Stimulated activated naive CD8-positive, alpha-beta T cell treated with anti-CD3 and anti-CD28 coated beads, Interleukin-15, Interleukin-2, amounts not matched to agents 100 ng/mL and 50 ng/mL, for 24 hours (primary cell): ENCODE measurements around the gene C10orf53.

Source experiments
- H3K27ac Mint-ChIP-seq: one replicate; pipeline ENCODE4 v1.8.0; 2021; ENCODE audit warnings: mild to moderate bottlenecking, mixed read lengths
- H3K27me3 Mint-ChIP-seq: one replicate; pipeline ENCODE4 v1.8.0; 2021; ENCODE audit warnings: mixed read lengths
- H3K36me3 Mint-ChIP-seq: one replicate; pipeline ENCODE4 v1.8.0; 2021; ENCODE audit warnings: low read depth, mixed read lengths
- H3K4me1 Mint-ChIP-seq: one replicate; pipeline ENCODE4 v1.8.0; 2021; ENCODE audit warnings: low read depth, mixed read lengths
- H3K4me3 Mint-ChIP-seq: one replicate; pipeline ENCODE4 v1.8.0; 2021; ENCODE audit warnings: mild to moderate bottlenecking, mixed read lengths
- H3K9me3 Mint-ChIP-seq: one replicate; pipeline ENCODE4 v1.8.0; 2021; ENCODE audit warnings: mixed read lengths

C10orf53 gene

DNA sequence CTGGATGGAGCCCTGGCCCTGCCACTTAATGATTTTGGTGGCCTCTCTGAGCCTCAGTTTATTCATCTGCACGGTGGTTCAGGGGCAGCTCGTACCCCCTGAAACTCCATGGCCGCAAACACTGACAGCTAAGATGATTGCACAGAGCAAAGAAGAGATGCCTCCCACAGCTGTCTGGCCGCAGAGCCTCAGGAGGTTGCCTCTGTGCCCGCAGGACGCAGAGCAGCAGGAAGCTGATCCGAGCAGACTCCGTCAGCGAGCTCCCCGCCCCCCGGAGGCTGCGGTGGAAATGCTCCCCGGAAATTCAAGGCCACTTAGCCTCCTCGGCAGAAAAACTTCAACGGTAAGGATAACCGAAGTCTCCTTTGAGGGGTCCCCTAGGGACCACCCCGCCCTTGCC is 30.2 kb upstream of the C10orf53 start:
- Mint-ChIP-seq H3K4me1 (peaks cover 13% of the 10 kb centered on the region), H3K9me3 (no peaks in the 10 kb centered on the region), H3K36me3 (no peaks in the 10 kb centered on the region), H3K4me3 (no peak overlapping the region), H3K27me3 (peaks cover 10% of the 10 kb centered on the region), H3K27ac (no peak overlapping the region)

DNA sequence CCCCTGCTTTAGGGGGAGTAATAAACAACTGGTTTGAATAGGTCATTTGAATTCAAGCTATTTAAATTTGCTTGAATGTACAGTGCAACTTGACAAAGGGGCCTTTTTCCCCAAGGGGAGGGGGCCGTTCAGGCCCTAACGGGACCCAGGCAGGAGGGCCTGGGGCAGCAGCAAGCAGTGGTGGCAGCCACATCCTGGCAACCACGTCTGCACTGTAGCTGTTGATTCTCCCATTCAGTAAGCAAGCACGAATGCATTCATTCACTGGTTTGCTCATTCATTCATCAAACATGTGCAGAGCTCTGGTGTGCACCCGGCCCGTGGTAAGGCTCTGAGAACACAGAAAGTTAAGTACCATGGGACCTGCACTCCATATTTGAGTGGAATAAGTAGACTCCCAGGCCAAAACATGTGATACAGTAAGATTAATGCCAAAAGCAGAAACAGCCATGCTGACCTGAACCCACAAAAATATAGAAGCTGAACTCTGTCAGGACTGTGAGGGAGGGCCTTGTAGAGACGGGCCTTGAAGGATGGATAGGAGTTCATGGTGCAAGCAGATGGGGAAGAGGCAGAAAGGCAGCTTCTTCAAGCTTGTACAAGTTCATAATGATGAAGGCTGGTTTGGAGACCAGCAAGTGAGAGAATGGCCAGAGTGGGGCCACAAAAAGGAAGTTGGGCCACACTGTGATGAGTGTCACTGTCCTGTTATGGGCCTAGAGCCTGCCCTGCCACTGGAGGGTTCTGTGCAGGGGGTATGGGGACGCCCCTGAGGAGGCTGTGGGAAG is 29.3 kb upstream of the C10orf53 start:
- Mint-ChIP-seq H3K27me3 (peaks cover 10% of the 10 kb centered on the region), H3K27ac (no peak overlapping the region), H3K4me1 (peaks cover 13% of the 10 kb centered on the region), H3K4me3 (no peak overlapping the region), H3K9me3 (no peaks in the 10 kb centered on the region), H3K36me3 (no peaks in the 10 kb centered on the region)

DNA sequence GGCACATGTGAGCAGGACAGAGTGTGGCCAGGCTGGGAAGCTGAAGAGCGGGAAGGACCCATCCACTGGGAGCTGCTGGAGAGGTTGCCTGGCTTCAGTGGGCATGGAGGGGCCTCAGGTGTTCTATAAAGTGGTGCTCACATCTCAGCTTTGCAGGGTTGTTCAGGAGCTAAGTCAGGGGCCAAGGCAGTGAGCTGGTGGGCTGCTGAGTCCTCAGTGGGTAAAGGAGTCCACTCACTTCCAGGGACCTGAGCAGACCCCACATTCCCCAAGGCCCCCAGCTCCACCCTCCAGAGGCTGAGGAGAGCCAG is 28.8 kb upstream of the C10orf53 start:
- no peaks in the 10 kb centered on the region for H3K9me3 Mint-ChIP-seq
- H3K27ac Mint-ChIP-seq = no peak overlapping the region
- H3K4me3 Mint-ChIP-seq = no peak overlapping the region
- H3K36me3 Mint-ChIP-seq = no peaks in the 10 kb centered on the region
- peaks cover 10% of the 10 kb centered on the region for H3K27me3 Mint-ChIP-seq
- H3K4me1 Mint-ChIP-seq = peaks cover 13% of the 10 kb centered on the region

DNA sequence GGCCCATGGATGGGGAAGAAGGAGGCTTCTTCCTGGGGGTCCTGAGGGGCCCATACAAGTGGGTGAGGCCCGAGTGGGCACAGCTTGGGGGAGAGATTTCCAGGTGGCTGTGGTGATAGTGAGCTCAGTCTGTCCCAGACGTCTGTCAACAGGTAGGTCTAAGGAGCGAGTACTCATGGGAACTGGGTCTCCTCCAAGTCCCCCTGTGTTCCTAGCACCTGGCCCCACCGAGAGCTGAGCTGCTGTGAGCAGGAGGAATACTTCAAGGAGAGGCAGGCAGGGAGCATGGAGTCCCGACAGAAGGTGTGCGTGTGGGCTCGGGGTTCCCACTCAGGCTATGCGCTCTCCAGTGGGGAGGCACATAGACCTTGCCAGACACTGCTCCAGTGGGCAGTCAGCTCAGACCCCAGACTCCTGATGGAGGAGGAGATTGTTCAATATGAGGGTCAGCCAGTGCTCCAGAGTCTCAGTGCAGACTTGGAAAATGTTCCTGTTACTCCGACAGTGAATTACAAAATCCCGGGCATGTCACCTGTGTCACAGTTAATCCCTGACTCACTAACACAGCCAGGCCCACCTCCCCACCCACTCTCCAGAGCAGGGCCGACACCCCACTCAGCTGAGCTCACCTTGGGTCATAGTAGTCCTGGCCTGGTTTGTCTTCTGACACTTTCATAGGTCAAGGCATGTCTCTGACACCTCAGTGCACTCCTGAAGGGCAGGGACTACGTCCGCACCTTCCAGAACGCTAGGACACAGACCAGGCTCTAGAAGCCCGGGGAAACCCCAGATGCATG is 28.2 kb upstream of the C10orf53 start:
- Mint-ChIP-seq H3K9me3 (no peaks in the 10 kb centered on the region), H3K36me3 (no peaks in the 10 kb centered on the region), H3K27me3 (peaks cover 10% of the 10 kb centered on the region), H3K4me1 (peaks cover 13% of the 10 kb centered on the region), H3K27ac (no peak overlapping the region), H3K4me3 (no peak overlapping the region)

DNA sequence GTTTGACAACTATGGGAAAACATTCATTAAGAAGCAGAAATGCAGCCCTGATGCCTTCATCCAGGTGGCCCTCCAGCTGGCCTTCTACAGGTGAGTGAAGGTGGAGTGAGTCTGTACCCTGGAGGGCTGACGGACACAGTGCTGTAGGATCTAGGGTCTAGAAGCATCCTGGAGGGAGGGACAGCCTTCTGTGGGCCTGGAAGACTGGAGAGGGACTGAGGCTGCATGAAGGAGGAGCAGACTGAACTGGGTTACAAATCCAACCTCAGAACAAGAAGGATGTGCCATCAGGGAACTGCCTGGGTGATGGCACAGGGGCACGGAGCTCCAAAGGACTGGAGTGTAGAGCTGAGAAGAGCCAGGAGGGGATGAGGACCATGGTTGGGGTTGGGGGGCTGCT is 27.5 kb upstream of the C10orf53 start:
- H3K27me3 Mint-ChIP-seq = peaks cover 16% of the 10 kb centered on the region
- H3K36me3 Mint-ChIP-seq = no peaks in the 10 kb centered on the region
- no peak overlapping the region for H3K4me3 Mint-ChIP-seq
- H3K27ac Mint-ChIP-seq = no peak overlapping the region
- peaks cover 13% of the 10 kb centered on the region for H3K4me1 Mint-ChIP-seq
- H3K9me3 Mint-ChIP-seq = peaks cover 7% of the 10 kb centered on the region

DNA sequence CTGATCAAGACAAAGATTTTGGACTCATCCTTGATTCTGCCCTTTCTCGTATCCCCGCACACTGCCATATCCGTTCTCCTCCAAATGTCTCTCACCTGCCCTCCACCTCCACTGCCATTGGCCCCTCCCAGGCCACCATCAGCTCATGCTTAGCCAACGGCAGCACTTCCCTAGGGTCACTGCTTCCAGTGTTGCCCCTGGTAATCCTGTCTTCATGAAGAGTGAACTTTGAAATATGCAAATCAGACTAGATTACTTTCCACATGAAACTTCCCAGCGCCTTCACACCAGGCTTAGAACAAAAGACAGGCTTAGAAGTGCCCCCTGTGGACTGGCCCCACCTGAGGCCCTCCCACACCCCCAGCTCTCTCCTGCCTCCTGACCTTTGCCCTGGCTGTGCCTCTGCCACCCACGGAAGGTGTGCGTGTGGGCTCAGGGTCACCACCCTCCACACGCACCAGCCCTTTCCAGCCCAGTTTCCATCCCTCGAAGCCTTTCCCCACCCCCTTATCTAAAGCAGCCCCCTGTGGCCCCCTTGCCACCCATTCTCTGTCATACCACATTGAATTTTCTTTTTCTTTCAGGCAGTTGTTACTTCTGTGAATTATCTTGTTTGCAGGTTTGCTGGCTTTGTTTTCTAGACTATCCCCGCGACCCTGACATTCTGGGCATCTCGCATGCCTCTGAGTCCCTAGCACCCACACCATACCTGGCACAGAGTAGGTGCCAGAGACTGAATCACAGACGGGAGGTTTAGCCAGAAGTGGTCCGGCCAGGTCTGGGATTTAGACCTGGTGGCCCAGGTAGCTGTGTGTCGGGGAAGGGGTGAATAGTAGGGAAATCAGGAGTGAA is 26.8 kb upstream of the C10orf53 start:
- no peaks in the 10 kb centered on the region for H3K36me3 Mint-ChIP-seq
- H3K4me1 Mint-ChIP-seq = peaks cover 13% of the 10 kb centered on the region
- no peak overlapping the region for H3K27ac Mint-ChIP-seq
- H3K4me3 Mint-ChIP-seq = no peak overlapping the region
- peaks cover 11% of the 10 kb centered on the region for H3K27me3 Mint-ChIP-seq
- H3K9me3 Mint-ChIP-seq = peaks cover 7% of the 10 kb centered on the region

DNA sequence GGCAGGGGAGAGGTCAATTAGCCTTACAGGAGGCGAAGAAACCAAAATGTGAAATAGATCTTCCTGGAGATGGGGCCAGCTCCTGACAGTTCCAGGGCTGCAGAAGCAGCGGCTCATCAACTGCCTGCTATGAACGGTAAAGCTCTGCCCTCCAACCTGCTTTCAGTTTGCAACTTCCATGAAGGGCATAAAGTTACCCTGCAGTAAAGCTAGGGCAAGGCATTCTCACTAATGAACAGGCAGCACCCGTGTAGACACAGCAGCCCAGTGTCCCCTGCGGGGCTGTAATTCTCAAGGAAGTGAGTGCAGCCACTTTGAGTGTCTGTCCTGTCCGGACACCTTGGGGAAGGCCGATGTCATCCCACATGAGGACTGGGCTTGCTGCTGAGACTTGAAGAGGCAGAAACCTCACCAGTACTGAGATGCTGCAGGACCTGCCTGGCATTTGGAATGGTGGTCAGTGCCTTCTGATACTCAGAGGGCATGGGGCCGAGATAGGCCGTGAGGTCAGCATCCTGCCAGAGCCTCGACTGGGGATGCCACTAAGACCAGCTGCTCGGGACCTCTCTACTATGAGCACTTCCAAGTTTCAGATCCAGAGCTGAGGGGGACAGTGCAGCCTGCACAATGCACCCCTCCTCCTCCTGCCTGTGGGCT is 26.1 kb upstream of the C10orf53 start:
- H3K36me3 Mint-ChIP-seq = no peaks in the 10 kb centered on the region
- peaks cover 11% of the 10 kb centered on the region for H3K4me1 Mint-ChIP-seq
- H3K27me3 Mint-ChIP-seq = peaks cover 10% of the 10 kb centered on the region
- H3K27ac Mint-ChIP-seq = no peak overlapping the region
- no peak overlapping the region for H3K4me3 Mint-ChIP-seq
- H3K9me3 Mint-ChIP-seq = peaks cover 7% of the 10 kb centered on the region

DNA sequence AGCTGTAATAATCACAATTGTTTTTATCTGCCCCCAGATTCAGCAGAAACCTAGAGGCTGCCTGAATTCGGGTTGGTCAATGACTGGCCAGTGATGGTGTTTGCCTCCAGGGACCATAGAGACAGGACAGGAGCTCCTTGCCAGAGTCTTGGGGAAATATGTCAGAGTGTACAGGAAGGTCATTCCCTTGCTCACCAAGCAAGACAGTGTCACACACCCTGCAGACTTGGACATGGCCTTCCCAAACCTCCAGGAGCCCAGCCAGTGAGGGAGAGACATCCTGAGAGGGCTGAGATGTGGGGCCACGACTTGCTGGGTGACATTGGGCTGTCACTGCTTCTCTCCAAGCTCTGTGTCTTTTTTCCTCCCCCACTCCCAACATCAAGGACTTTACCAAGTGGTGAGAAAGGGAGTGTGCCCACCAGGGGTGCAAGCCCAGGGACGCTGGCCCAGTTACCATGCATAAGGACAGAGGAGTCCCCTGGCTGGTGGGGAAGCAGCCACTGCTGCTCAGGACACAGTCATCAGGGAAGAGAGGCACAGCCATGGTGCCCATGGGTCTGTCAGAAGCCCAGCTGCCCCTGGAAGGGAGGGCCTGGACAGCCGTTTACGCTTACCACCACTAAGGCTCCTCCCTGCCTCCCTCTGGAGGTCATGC is 25.3 kb upstream of the C10orf53 start:
- peaks cover 7% of the 10 kb centered on the region for H3K27me3 Mint-ChIP-seq
- H3K4me3 Mint-ChIP-seq = no peak overlapping the region
- H3K9me3 Mint-ChIP-seq = peaks cover 13% of the 10 kb centered on the region
- H3K36me3 Mint-ChIP-seq = no peaks in the 10 kb centered on the region
- H3K27ac Mint-ChIP-seq = no peak overlapping the region
- peaks cover 6% of the 10 kb centered on the region for H3K4me1 Mint-ChIP-seq

DNA sequence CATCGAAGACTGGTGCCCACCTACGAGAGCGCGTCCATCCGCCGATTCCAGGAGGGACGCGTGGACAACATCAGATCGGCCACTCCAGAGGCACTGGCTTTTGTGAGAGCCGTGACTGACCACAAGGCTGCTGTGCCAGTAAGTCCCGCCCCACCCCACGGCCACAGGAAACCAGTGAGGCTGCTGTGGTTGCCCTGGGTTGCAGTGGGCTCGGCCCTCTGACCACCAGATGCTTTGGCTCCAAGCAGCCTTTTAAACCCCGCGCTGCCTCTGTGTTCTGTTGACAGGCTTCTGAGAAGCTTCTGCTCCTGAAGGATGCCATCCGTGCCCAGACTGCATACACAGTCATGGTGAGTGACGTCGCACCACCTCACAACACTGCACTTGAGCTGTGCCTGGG is 24.4 kb upstream of the C10orf53 start:
- no peaks in the 10 kb centered on the region for H3K36me3 Mint-ChIP-seq

DNA sequence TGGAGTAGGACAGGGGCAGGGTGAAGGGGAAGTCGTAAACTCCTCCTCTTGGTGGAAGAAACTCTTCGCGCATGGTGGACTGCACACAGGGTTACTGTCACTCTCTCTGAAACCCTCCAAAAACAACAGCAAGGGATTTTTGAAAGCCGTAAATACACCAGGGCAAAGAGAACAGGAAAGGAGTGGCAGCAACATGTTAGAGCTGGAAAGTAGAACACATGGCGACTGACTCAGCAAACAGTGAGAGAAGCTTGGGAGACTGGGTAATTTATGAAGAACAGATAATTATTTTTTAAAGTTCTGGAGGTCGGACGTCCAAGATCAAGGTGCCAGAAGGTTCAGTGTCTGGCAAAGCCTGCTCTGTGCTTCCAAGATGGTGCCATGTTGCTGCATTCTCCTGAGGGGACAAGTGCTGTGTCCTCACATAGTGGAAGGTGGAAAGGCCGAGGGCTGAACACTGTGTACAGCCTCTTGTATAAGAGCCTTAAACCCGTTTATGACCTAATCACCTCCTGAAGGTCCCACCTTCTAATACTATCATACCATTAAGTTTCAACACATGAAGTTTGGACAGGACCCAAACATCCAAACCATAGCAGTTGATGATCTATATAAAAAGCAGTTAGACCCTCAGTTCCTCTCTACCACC is 22.5 kb upstream of the C10orf53 start:
- Mint-ChIP-seq H3K36me3 (no peaks in the 10 kb centered on the region), H3K27me3 (peaks cover 7% of the 10 kb centered on the region), H3K9me3 (peaks cover 16% of the 10 kb centered on the region), H3K27ac (no peak overlapping the region), H3K4me1 (no peaks in the 10 kb centered on the region), H3K4me3 (no peak overlapping the region)

More for the DNA sequence above, 24.4 kb upstream of the C10orf53 start:
- Mint-ChIP-seq H3K4me1 (no peaks in the 10 kb centered on the region), H3K4me3 (no peak overlapping the region), H3K9me3 (peaks cover 16% of the 10 kb centered on the region), H3K27me3 (peaks cover 7% of the 10 kb centered on the region), H3K27ac (no peak overlapping the region)

DNA sequence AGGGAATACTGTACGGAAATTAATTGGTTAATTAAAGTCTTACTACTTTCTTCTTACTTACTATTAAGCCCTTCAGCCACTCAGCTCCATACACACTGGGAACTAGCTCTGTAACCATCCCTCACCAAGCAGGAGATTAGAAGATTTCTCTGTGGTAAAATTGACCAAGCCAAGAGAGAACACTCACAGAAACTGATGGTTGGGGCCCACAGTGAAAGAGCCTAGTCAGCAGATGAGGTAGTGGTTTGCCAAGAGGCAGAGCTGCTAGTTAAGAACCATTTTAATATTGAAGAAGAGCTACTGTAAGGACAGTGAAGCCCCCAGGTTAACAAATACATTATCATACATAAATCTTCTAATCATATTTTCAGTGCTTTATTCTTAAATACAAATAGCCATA is 21.8 kb upstream of the C10orf53 start:
- Mint-ChIP-seq H3K27me3 (peaks cover 7% of the 10 kb centered on the region), H3K9me3 (peaks cover 16% of the 10 kb centered on the region), H3K4me1 (no peaks in the 10 kb centered on the region), H3K36me3 (no peaks in the 10 kb centered on the region), H3K27ac (no peak overlapping the region), H3K4me3 (no peak overlapping the region)

DNA sequence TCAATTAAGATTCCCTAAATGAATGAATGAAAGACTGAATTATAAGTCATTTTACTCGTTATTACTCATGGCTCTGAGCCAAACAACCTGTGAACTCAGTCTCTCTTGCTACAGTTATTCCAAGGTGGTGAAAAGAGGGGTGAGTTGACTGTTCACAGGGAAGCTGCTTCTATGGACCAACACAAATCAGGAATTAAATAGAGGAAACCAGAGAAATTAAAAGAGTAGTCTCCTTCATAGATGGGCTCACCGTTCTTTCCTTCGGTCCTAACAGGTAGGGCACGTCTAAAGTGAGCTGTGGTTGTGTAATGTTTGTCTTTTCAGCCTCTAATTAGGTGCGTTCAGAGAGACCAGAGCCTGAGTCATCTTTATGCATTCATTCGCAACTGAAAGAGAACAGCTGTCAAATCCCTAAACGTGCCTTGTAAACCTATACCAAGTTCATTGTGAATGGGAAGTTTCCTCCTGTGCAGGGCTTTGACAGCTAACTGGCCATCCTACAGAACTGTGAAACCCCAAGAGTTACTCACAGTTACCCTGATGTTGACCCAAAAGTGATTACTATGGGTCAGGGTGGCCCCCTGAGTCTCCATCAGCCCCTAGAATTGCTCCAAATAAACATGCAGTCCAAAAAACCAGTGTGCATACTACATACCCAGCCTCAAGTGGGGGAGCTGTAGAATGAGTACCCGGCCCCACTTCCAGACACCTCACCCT is 18.2 kb upstream of the C10orf53 start:
- H3K27ac Mint-ChIP-seq = no peak overlapping the region
- H3K9me3 Mint-ChIP-seq = peaks cover 15% of the 10 kb centered on the region

DNA sequence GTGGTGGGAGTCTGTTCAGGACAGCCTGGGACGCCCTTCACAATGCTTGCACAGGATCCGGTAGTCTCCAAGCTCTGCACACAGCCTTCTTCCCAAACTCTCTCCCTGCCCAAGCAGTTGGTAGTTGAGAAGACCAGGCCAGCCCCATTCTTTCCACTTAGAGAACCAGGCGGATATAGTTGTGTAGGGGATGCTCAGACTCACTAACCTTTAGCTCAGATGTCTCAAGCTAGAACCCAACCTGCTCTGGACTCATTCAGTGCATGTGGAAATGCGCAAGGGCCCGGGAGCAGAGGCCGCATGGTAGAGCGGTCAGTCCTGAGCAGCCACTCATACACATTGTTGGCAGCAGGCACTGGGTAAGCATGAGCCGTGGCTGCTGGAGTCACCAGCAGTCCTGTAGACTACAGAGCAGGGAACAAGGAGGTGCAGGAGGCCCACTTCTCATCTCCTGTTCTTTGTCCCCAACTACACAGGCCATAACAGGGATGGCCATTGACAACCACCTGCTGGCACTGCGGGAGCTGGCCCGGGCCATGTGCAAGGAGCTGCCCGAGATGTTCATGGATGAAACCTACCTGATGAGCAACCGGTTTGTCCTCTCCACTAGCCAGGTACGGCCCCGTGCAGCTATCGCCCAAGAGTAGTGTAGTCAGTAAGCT is 17.2 kb upstream of the C10orf53 start:
- Mint-ChIP-seq H3K36me3 (no peaks in the 10 kb centered on the region), H3K4me3 (no peak overlapping the region), H3K27me3 (peaks cover 9% of the 10 kb centered on the region), H3K27ac (no peak overlapping the region), H3K9me3 (peaks cover 9% of the 10 kb centered on the region), H3K4me1 (no peaks in the 10 kb centered on the region)

More for the DNA sequence above, 18.2 kb upstream of the C10orf53 start:
- Mint-ChIP-seq H3K4me1 (no peaks in the 10 kb centered on the region), H3K4me3 (no peak overlapping the region), H3K36me3 (no peaks in the 10 kb centered on the region), H3K27me3 (peaks cover 9% of the 10 kb centered on the region)
